ENCODE data around the gene PCSK2. TPM values are rescaled to one million over a fixed set of nuclear protein-coding genes. Genes with fewer than 3 reads are reported as not detected.

Gene PCSK2
- total RNA-seq, 1 donor from 2014 or later = 1.0 TPM

DNA sequence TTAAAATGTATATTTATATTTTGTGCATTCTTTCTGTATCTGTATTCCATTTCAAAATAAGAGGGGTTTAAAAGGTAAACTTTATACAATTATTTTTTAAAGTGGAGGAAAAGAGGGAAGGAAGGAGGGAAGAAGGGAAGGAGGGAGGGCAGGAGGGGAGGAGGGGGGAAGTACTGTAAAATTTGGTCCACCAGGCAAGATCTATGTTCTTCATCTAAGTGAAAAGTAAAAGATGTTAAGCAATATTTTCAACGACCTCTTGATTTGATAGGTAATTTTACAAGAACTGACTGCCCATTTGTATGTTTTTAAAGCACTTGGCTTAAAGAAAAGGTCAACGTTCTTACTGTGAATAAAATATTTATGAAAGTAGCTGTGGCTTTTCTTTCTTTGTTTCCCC is 29.8 kb upstream of the PCSK2 start:
- TF ChIP-seq, protein P1, sequence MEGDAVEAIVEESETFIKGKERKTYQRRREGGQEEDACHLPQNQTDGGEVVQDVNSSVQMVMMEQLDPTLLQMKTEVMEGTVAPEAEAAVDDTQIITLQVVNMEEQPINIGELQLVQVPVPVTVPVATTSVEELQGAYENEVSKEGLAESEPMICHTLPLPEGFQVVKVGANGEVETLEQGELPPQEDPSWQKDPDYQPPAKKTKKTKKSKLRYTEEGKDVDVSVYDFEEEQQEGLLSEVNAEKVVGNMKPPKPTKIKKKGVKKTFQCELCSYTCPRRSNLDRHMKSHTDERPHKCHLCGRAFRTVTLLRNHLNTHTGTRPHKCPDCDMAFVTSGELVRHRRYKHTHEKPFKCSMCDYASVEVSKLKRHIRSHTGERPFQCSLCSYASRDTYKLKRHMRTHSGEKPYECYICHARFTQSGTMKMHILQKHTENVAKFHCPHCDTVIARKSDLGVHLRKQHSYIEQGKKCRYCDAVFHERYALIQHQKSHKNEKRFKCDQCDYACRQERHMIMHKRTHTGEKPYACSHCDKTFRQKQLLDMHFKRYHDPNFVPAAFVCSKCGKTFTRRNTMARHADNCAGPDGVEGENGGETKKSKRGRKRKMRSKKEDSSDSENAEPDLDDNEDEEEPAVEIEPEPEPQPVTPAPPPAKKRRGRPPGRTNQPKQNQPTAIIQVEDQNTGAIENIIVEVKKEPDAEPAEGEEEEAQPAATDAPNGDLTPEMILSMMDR (IDR thresholded peaks at IDR 0.05; ENCODE audit: unreplicated experiment) = no peak
- Mint-ChIP-seq H3K4me3 (ENCODE audit: unreplicated experiment) (no peak overlapping the region), H3K27ac (ENCODE audit: unreplicated experiment) (no peak overlapping the region), H3K27me3 (ENCODE audit: unreplicated experiment) (no peaks in the 10 kb centered on the region), H3K36me3 (ENCODE audit: low read depth, unreplicated experiment) (no peaks in the 10 kb centered on the region), H3K9me3 (ENCODE audit: unreplicated experiment) (no peaks in the 10 kb centered on the region), H3K4me1 (ENCODE audit: unreplicated experiment) (no peaks in the 10 kb centered on the region)
- DNase-seq (ENCODE audit: low spot score) = no peak

DNA sequence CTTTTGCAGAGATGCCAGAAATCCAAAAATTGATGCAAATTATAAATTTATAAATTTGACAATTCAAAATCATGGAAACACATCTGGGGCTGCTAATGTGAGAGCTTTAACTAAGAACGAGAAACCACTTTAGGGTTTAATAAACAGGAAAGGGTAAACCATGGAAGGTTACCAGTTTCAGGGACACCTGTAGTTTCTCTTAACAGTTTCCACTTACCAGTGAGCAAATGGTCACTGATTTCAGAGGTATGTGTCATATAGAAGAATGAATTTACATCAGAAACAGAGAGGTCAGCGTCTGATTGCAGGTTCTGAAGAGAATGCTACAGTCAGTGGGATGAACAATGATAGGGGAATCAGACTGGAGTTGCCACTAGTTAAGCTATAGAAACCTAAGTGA is 24.8 kb upstream of the PCSK2 start:
- Mint-ChIP-seq H3K4me3 (ENCODE audit: unreplicated experiment) (no peak overlapping the region), H3K9me3 (ENCODE audit: unreplicated experiment) (no peaks in the 10 kb centered on the region), H3K36me3 (ENCODE audit: low read depth, unreplicated experiment) (no peaks in the 10 kb centered on the region), H3K27ac (ENCODE audit: unreplicated experiment) (no peak overlapping the region), H3K4me1 (ENCODE audit: unreplicated experiment) (no peaks in the 10 kb centered on the region), H3K27me3 (ENCODE audit: unreplicated experiment) (no peaks in the 10 kb centered on the region)
- TF ChIP-seq, protein P1 (IDR thresholded peaks at IDR 0.05; ENCODE audit: unreplicated experiment) = no peak
- DNase-seq (ENCODE audit: low spot score) = no peak

DNA sequence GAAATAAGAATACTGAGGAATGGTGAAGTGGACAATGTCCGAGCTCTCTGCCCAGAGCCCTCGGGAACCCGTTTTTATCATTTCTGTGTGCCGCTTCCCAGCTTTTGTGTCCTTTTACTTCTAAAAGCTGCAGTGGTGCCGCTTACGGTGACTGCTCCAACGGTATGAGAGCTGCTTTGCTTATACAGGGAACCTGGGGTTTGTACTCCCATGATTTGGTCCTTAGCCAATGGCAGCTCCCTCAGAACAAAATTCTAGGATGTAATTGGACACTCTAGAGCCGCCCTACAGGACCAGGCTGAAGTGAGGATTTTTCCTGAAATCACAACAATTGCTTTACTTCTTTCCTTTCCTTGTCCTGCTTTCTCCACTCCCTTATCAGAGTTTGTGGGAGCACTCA is 24.2 kb upstream of the PCSK2 start:
- H3K27me3 Mint-ChIP-seq (ENCODE audit: unreplicated experiment) = no peaks in the 10 kb centered on the region
- no peaks in the 10 kb centered on the region for H3K4me1 Mint-ChIP-seq (ENCODE audit: unreplicated experiment)
- H3K9me3 Mint-ChIP-seq (ENCODE audit: unreplicated experiment) = no peaks in the 10 kb centered on the region
- no peak overlapping the region for H3K4me3 Mint-ChIP-seq (ENCODE audit: unreplicated experiment)
- H3K36me3 Mint-ChIP-seq (ENCODE audit: low read depth, unreplicated experiment) = no peaks in the 10 kb centered on the region
- peak; percentile 5 for DNase-seq (ENCODE audit: low spot score)
- H3K27ac Mint-ChIP-seq (ENCODE audit: unreplicated experiment) = no peak overlapping the region
- TF ChIP-seq, protein P1 (IDR thresholded peaks at IDR 0.05; ENCODE audit: unreplicated experiment) = no peak

DNA sequence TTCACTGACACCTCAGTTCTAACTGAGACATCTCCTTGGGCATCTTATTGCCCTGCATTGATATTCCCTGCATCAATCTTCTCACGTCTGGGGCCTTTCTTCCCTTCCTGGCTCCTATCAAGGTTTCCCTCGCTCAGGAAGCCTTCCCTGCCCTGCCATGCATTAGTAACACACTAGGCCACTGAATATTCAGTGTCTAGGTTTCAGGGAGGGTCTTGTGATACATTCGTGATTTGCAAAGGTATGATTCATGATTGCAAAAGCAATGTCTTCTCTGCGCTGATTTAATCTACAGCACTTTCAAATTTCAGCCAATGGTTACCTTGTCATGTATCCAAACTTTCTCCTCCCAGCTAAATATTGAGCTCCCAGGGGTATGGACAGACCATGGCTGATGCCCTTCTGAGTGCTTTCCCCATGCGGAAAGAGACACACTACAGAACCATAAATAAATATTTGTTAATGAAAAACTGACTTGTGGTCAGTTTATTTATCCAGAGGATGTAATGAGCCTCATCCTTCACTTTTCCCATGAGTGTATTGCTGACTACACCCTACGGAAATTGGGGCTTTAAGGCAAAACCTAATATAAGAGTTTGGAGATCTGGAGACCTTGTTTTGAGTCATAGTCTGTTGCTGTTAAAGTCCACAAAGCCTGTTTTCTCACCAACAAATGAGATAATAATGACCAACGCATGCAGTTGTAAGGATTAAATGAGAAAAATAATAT is 21.6 kb upstream of the PCSK2 start:
- no peaks in the 10 kb centered on the region for H3K36me3 Mint-ChIP-seq (ENCODE audit: low read depth, unreplicated experiment)
- H3K4me3 Mint-ChIP-seq (ENCODE audit: unreplicated experiment) = no peak overlapping the region
- no peaks in the 10 kb centered on the region for H3K4me1 Mint-ChIP-seq (ENCODE audit: unreplicated experiment)
- no peak for DNase-seq (ENCODE audit: low spot score)
- H3K9me3 Mint-ChIP-seq (ENCODE audit: unreplicated experiment) = no peaks in the 10 kb centered on the region
- TF ChIP-seq, protein P1 (IDR thresholded peaks at IDR 0.05; ENCODE audit: unreplicated experiment) = no peak
- H3K27me3 Mint-ChIP-seq (ENCODE audit: unreplicated experiment) = no peaks in the 10 kb centered on the region
- H3K27ac Mint-ChIP-seq (ENCODE audit: unreplicated experiment) = no peak overlapping the region

DNA sequence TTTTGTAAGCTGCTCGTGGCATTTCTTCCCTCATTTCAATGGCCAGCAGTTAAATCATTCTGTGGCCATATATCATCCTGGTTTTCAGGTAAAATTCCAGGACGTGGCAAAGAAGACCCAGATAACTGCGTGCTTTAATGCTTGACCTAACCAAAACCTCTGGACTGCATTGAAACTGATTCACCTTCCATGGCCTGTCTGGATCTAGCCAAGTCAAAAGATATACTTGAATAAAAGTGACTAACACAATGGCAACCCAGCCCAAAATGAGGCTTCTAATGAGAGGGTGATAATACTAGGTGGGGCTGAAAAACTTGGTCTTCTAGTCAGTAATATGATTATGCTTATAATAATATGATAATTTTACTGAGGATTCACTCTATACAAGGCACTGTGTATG is 16.5 kb upstream of the PCSK2 start:
- Mint-ChIP-seq H3K4me1 (ENCODE audit: unreplicated experiment) (no peaks in the 10 kb centered on the region), H3K27ac (ENCODE audit: unreplicated experiment) (no peak overlapping the region), H3K36me3 (ENCODE audit: low read depth, unreplicated experiment) (no peaks in the 10 kb centered on the region), H3K9me3 (ENCODE audit: unreplicated experiment) (no peaks in the 10 kb centered on the region), H3K4me3 (ENCODE audit: unreplicated experiment) (no peak overlapping the region), H3K27me3 (ENCODE audit: unreplicated experiment) (no peaks in the 10 kb centered on the region)
- DNase-seq (ENCODE audit: low spot score) = no peak
- TF ChIP-seq, protein P1 (IDR thresholded peaks at IDR 0.05; ENCODE audit: unreplicated experiment) = no peak
